Vagina (tissue), 2 donors: ENCODE measurements around the gene CD302. TPM values are rescaled to one million over a fixed set of nuclear protein-coding genes. Genes with fewer than 3 reads are reported as not detected.

Source experiments
- DNase-seq, 2 donors: peaks; one replicate each; pipeline ENCODE4 v3.0.0-alpha.2; 2017; ENCODE audit errors: extremely low spot score in 2 of 2
- H3K27ac ChIP-seq: fragments of 200-600 bp; sonication (generic); one replicate; pipeline ENCODE4 v1.5.1; 2019
- H3K27me3 ChIP-seq: fragments of 200-600 bp; sonication (generic); one replicate; pipeline ENCODE4 v1.5.1; 2019
- H3K36me3 ChIP-seq, 2 donors: fragments of 200-600 bp; sonication (generic); one replicate each; pipeline ENCODE4 v1.5.1; 2017 to 2019
- H3K4me1 ChIP-seq: fragments of 200-600 bp; sonication (generic); one replicate; pipeline ENCODE4 v1.5.1; 2019
- H3K4me3 ChIP-seq, 2 donors: fragments of 200-600 bp; sonication (generic); 1 replicate in 1 of 2; 2 replicates in 1 of 2; pipeline ENCODE4 v1.5.1; 2016 to 2019
- H3K9me3 ChIP-seq: fragments of 200-600 bp; sonication (generic); one replicate; pipeline ENCODE4 v1.5.1; 2019
- POLR2A ChIP-seq, 2 donors: fragments of 450-650 bp; IDR thresholded peaks; one replicate each; pipeline ENCODE4 v1.6.1; 2017; ENCODE audit warnings: antibody characterized with exemption in 2 of 2, mild to moderate bottlenecking in 2 of 2, moderate library complexity in 2 of 2
- POLR2AphosphoS5 ChIP-seq, 2 donors: sonication (generic); formaldehyde crosslinking; IDR thresholded peaks; one replicate each; pipeline ENCODE4 v1.9.0; 2017; ENCODE audit warnings: antibody characterized with exemption in 2 of 2, mild to moderate bottlenecking in 2 of 2, low read depth in 1 of 2; ENCODE audit not compliant: insufficient read depth in 1 of 2
- intact Hi-C: fragments of 100-400 bp; cut with DNase I; formaldehyde crosslinking; loops from one replicate; pipeline ENCODE4 v1.15.1; 2023
- total RNA-seq: library from RNA; depleted of rRNA; stranded (reverse); fragments of >200 nt; gene quantifications from one replicate; pipeline ENCODE4 v1.2.3, GENCODE V29; 2016
- TF ChIP-seq, protein P1 (sequence below), 3 experiments: fragments of 450-650 bp in 2 of 3; fragments of 200-600 bp in 1 of 3; sonication (generic) in 1 of 3; IDR thresholded peaks; one replicate each; pipeline ENCODE4 v1.5.1; 2017 to 2019; ENCODE audit warnings: antibody characterized with exemption in 3 of 3, mild to moderate bottlenecking in 2 of 3, moderate library complexity in 2 of 3

Gene CD302
- total RNA-seq, 1 donor from 2014 or later = 56.5 TPM

- Histone ChIP-seq H3K4me1 (peaks cover 63% of the 10 kb centered on the region), H3K9me3 (no peaks in the 10 kb centered on the region), H3K4me3 (no peak overlapping the region), H3K27ac (no peak overlapping the region), H3K27me3 (no peaks in the 10 kb centered on the region), H3K36me3 (peaks cover 0 to 9% of the 10 kb centered on the region in 2 donors)
- TF ChIP-seq, protein P1, sequence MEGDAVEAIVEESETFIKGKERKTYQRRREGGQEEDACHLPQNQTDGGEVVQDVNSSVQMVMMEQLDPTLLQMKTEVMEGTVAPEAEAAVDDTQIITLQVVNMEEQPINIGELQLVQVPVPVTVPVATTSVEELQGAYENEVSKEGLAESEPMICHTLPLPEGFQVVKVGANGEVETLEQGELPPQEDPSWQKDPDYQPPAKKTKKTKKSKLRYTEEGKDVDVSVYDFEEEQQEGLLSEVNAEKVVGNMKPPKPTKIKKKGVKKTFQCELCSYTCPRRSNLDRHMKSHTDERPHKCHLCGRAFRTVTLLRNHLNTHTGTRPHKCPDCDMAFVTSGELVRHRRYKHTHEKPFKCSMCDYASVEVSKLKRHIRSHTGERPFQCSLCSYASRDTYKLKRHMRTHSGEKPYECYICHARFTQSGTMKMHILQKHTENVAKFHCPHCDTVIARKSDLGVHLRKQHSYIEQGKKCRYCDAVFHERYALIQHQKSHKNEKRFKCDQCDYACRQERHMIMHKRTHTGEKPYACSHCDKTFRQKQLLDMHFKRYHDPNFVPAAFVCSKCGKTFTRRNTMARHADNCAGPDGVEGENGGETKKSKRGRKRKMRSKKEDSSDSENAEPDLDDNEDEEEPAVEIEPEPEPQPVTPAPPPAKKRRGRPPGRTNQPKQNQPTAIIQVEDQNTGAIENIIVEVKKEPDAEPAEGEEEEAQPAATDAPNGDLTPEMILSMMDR (IDR thresholded peaks at IDR 0.05) = no peak
- TF ChIP-seq POLR2AphosphoS5 (IDR thresholded peaks at IDR 0.05; ENCODE audit: insufficient read depth in 1 of 2, low read depth in 1 of 2) (no peak), POLR2A (IDR thresholded peaks at IDR 0.05) (no peak)
- intact Hi-C loops = no loop called here
- no peak for DNase-seq
These were observed 75.4 kb downstream of the CD302 start for GRCh38 chr2:159722580-159722979.

DNA sequence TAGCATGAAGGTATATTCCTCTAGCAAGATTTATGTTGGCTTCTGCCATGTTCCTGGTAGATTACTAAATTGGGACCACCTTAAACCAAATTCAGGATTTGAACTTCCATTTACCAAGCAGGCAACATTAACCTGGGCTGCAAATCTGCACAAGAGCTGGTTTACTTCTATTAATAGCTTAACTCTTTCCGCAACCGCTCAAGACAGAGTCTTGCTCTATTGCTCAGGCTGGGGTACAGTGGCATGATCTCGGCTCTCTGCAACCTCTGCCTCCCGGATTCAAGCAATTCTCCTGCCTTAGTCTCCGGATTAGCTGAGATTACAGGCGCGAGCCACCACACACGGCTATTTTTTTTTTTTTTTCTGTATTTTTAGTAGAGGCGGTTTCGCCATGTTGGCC lies 77.3 kb downstream of the CD302 start:
- Histone ChIP-seq H3K9me3 (no peaks in the 10 kb centered on the region), H3K4me3 (no peak overlapping the region), H3K36me3 (peaks cover 0 to 9% of the 10 kb centered on the region in 2 donors), H3K4me1 (peaks cover 75% of the 10 kb centered on the region), H3K27ac (no peak overlapping the region), H3K27me3 (no peaks in the 10 kb centered on the region)
- DNase-seq = no peak
- intact Hi-C loops = no loop called here
- TF ChIP-seq, protein P1 (IDR thresholded peaks at IDR 0.05) = no peak
- no peak for TF ChIP-seq POLR2AphosphoS5 (IDR thresholded peaks at IDR 0.05; ENCODE audit: insufficient read depth in 1 of 2, low read depth in 1 of 2)

Other genes with a start within 250 kb of the CD302 start
- 90.6 TPM for gene BAZ2B, start 181.7 kb downstream of the CD302 start, total RNA-seq
- 116 TPM for gene MARCHF7, start 85.7 kb downstream of the CD302 start, total RNA-seq
- 3.2 TPM for gene LY75, start 106.5 kb upstream of the CD302 start, total RNA-seq